GM19023 (cell line): ENCODE data around the gene EEFSEC.

Experiments
- ATAC-seq: cut with Tn5 transposase; IDR thresholded peaks from one replicate; pipeline ENCODE4 v1.9.1; 2021; ENCODE audit warnings: mild to moderate bottlenecking, moderate library complexity; ENCODE audit not compliant: unreplicated experiment

Gene EEFSEC

DNA sequence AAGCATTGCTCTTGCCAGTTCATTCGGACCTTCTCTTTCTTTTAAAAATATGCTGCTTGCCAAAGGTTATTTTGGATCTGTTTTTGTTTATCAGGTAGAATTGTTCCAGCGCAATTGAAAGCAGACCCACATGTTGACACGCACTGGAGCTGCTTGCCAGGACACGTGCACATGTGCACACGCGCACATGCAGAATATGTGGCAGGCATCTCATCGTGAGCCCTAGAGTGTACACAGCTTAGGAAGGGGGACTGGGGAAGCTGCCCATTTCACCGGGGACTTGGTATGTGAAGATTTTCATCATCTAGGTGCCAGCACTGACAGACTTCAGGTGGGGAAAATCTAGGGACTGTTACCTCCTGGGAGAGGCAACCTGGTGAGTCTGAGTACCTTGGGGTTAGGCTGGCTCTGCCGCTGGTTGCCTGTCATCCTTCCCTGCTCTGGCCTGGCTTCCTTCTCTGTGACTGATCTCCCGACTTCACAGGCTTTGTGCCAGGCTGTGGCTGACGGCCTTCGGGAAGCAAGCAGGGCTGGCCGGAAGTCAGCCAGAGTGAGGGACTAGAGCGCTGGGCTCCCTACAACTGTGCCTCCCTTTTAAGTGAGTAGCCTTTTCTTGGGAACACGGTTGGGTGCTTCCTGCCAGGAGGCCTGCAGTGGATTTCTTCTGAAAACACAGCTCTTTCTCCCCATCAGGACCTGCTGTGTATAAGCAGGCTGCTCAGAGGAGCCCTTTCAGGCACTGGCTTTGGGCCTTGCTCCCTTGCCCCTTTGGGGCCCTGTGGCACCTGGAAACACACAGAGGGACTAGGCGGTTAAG, 129.3 kb downstream of the EEFSEC start:
- no peak for ATAC-seq

DNA sequence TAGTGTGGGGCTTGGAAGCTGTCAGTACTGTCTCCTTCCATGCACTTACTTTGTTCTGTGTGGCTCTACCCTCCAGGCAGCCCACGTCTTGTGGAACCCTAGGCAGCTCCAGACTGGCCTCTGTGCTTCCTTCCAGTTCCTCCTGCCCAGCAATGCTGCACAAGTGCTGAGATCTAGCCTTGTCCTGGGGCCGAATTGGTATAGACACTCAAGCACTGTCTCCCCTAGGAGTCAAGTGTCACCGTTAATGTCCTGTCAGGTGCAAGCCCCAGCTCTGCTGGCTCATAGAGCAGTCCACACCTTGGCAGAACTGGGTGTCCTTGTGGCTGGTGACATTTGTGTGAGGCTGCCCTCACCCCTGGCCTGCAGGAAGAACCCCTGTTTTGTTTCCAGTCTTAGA, 130.1 kb downstream of the EEFSEC start:
- ATAC-seq = no peak

DNA sequence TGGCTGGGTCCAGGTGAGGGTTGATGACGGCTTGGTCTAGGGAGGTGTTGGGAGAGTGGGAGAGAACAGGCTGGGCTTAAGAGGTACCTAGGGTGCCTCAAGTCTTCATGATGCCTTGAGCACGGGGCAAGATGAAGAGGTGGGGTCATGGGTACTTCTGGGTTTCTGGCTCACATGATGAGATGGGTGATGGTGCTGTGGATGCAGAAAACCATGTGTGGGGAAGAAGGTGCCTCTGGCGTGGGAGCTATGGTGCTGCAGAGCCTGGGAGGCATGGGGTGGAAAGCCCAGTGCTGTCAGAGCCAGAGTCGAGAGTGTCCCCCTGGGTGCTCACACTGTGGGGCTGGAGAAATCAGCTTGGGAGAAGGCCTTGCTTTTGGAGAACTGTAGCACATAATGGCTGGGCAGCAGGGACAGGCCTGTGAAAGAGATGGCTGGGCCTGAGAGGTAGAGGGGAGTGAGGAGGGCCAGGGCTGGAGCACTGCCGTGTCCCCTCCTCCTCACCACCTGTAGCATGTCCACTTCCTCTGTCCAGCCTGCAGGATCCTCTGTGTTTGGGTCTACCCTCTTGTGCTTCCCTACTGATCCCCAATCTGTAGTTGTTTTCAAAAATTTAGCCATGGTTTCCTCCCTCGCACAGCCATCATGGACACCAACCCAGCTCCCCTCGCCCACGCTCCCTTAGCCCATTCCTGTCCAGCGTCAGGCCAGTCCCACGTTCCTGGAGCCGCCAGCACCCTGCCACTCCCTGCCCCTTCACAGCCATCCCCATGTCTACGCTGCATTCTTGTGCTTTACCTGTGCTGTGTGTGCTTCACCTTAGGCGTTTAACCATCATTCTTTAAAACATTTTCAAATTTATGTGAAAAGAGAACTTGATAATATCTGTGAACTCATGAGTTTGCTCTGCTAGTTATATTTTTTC, 132.0 kb downstream of the EEFSEC start:
- ATAC-seq = no peak

DNA sequence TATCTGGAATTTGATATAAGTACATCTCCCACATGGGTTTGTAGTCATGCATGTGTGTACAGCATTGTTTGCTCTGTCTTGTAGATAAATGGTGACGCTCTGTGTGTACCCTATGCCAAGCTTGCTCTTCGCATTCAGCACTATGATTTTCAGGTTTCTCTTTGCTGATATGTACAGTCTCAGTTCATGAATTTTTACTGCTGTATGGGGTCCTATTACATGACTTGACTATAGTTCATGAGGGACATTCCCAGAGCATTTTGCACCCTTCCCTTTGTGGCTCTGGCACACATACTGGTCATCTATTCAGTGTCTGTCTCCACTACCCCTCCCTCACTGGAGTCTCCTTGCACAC, 132.7 kb downstream of the EEFSEC start:
- no peak for ATAC-seq

DNA sequence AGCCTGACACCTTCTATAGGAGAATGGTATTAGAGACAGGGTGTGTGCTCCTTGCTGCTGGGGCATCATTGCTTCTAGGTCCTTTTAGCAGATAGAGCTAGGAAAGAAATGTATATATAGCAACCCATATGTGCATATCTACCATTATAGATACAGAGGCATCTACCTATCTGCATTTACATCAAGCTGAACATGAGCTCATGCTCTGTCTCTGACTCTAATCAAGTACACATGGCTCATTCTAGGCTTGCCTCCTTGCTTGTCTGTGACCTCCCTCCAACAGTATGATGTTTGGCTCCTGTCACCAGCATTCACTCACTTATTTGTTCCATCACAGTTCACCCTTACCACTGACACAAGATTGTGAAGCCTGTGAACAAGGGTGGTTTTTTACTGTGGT, 133.4 kb downstream of the EEFSEC start:
- no peak for ATAC-seq

- no peak for ATAC-seq
Observed at GRCh38 chr3:128287216-128287615, 133.9 kb downstream of the EEFSEC start.

DNA sequence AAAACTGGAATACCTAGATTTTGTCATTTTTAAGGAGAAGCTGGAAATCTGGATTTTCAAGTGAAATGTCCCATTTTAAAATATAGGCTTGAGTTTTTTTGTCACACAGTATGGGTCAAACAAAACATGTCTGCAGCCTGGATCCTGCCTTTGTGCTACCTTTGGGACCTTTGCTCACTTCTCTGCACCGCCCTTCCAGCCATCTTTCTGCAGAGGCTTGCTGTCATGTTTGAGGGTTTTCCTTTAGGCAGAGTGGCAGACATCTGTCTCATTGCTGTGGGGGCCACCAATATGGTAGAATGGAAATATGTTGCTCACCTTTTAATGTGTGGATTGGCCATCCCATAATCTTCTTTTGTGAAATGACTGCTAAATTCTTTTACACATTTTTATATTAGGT, 136.3 kb downstream of the EEFSEC start:
- no peak for ATAC-seq

DNA sequence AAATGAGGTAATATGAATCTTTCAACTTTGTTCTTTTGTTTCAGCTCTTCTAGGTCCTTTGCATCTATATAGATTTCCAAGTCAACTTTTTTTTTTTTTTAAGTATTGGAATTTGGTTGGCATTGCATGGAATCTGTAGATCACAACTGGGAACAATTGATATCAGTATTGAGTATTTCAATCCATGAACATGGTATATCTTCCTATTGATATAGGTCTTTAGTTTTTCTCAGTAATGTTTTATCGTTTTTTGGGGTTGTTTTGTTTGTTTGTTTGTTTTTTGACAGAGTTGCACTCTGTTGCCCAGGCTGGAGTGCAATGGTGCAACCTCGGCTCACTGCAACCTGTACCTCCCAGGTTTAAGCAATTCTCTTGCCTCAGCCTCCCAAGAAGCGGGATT, 137.2 kb downstream of the EEFSEC start:
- ATAC-seq = no peak

DNA sequence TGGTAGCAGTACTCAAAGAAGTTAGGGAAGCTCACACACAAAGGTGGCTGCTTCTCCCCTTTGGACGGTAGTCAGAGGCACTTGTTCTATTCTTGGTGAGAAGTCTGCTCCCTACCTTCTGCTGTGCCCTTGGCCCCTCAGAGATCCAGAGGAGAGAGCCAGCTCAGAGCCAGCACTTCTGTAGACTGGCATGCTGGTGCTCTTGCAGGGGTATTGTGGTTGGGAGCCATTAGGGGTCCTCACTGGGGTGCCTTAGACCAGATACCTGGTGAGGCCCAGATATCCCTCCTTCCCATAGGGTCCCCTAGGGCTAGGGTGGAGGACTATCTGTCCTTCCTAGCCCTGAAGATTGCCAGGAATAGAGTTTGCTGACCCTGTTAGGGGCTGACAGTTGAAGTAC, 140.6 kb downstream of the EEFSEC start:
- ATAC-seq = no peak

GRCh38 chr3:128294999-128295468, 141.8 kb downstream of the EEFSEC start:
- ATAC-seq = no peak

DNA sequence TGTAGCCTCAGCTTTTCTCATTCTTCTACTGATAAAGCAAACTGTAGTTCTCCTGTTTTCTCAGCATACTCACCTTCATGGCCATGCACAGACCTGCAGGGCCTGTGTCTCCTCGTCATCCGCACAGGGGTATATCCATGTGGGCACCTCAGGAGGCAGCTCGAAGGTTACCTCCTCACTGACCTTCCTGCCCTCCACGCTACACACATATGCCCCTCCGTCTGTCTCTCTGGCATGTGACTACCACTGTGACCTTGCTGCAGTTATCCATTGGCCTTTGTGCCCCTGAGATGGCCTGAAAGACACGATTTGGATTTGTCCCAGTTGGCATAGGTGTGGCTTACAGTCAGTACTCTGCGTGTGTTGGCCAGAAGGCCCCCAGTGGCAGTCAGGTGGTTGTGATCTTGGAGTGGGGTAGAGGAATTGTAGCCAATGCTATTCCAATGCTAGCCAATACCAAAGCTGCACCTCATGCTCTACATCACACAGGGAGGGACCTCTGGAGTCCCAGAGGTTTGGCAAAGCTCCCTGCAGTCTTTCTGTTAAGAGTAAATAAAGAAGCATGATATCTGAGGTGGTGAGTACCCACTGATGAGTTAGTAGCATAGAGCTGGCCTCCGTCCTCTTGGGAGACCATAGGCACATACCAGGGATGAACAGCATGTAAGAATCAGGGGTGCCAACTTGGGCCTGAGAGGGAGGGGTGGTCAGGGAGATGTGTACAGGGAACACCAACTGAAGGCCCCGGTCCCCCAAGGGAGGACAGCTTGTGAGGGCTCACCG, 143.4 kb downstream of the EEFSEC start:
- no peak for ATAC-seq

DNA sequence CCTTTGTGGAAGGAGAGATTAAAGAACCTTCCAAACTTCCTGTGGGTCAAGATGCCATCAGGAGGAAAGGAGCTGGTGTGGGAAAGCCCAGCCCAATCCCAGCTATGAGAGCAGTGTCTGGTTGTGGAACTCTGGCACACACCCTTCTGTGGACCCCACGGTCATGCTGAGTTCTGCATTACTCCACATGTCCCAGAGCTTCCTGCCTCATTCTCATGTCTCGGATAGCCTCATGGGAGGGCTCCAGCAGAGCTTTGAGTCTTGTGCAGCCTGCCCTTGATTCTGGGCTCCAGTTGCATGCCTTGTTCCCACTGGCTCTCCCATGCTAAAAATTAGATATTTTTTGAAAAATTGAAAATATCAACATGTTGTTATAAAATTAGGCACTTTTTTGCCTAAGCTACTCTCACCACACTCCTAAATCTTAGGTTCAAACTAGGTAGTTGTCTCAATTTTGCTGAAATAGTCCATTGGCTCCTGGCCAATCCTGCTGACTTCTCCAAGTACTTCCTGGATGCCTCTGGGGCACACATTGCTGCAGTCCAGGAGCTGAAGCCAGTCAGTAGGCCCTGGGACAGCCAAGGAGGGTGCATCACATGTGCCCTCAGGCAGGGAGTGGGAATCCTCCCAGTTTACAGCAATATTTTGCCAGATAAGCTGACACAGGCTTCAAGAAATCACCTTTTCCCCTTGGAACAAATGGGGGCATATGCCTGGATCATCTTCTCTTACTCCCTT, 144.3 kb downstream of the EEFSEC start:
- no peak for ATAC-seq

DNA sequence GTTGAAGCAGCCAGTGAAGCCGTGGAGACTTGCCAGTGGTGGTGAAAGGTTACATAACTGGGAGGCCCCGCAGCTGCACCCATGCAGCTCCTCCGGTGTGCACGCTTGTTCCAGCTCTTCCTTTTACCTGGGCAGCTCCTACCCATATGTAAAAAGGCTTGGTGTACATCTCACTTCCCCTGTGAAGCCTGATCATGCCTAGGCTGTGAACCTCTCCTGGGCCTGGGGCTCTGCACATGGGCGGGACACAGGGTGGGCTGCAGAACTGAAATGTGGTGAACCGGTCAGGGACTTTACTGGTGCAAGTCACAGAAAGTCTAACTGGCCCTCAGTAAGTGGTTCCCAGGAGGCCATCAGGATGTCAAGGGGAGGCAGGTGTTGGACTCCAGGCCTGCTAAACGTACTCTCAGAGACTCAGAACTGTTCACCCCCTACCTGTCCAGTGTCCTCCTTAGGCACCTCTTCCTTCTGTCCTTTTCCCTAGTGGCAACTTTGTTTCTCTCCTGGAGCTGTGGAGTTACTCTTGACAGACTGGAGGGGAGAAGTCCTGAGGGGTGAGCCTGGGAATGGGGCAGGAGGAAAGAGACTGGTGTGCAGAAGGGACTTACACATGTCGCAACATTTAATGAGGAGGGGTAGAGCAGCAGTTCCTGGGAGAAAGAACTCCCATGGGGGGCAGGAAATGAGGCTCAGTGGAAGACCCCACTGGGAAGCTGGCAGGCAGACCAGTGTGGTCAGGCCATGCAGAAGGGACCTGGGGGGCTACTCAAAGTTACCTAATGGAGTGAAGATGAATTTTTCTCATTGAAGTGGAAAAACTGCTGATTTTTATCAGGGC, 148.1 kb downstream of the EEFSEC start:
- no peak for ATAC-seq

GRCh38 chr3:128306481-128306880, 153.2 kb downstream of the EEFSEC start:
- no peak for ATAC-seq

DNA sequence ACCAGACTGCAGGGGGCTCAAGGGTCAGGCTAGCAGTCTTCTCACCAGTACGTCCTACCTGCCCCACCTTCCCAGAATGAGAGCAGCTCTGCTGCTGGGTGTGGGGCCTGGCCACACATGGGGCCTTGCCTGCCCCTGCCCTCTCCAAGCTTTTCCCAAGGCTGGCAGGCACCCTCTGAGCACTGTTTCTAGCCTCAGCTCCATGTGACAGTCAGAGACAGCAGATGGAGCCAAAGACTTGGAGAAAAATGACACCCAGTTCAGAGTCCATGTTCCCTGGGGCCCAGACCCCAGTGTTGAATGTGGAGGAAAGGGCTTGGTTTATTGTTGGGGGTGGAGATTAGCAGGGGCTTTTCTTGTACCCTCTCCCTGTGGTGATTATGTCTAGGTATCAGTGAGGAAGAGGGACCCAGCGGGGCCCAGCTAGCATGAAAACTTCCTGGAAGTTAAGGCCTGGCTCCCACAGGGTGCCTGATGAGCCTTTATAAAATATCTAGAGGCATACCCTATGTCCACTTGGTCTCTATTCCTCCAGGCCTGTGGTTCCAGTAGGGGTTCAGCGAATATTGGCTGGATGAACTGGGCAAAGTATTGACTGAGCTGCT, 153.8 kb downstream of the EEFSEC start:
- ATAC-seq = no peak

GRCh38 chr3:128307781-128308469, 154.6 kb downstream of the EEFSEC start:
- ATAC-seq = no peak

- no peak for ATAC-seq
Observed at GRCh38 chr3:128309026-128309425, 155.7 kb downstream of the EEFSEC start.

DNA sequence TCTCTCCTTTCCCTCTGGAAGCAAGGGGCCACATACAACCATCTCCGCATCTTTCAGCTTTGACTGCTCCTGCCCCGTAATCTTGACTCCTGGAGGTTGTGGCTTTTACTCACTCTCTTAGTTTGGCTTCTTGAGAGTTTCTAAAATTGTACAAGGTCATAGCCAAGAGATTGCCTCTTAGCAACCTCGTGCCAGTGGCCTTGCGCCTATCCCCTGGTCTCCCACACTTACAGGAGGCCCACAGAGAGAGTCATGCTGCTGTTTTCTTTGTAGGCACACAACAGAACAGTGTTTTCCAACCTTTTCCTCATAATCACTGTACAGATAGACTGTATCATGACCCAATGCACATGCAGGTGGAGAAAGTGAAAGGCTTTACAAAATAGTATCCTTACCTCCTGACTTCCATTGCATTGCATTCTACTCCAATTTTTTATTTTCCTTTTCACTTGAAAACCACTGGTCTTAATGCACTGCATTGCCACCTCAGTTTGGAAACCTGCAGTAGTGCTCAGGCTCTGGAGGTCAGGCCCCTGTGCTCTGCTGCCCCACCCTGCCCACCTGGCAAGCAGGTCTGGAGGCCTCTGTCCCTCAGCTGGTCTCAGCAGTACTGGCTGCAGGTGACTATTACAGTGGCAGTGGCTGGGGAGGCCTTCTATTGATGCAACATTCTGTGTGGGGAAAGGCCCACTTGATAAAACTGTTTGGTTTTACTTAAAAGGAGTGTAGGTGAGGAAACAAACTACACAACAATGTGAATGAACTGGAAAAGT, 157.2 kb downstream of the EEFSEC start:
- ATAC-seq = no peak
